ENCODE measurements around the gene PTPN9. TPM values are rescaled to one million over a fixed set of nuclear protein-coding genes. Genes with fewer than 3 reads are reported as not detected.
"Not testable (repeated sequence)": the region's sequence is repeated elsewhere in the genome, so short reads cannot be mapped to it uniquely, and the experiment has no call there.

PTPN9 gene
- total RNA-seq, 1 donor from 2014 or later = 36.2 TPM

- no peaks in the 10 kb centered on the region for H3K9me3 Mint-ChIP-seq
- H3K4me3 Mint-ChIP-seq = no peak overlapping the region
- H3K27me3 Mint-ChIP-seq (ENCODE audit: low read depth) = no peaks in the 10 kb centered on the region
- no peak overlapping the region for H3K27ac Mint-ChIP-seq
- no peaks in the 10 kb centered on the region for H3K4me1 Mint-ChIP-seq
- TF ChIP-seq, protein P1, sequence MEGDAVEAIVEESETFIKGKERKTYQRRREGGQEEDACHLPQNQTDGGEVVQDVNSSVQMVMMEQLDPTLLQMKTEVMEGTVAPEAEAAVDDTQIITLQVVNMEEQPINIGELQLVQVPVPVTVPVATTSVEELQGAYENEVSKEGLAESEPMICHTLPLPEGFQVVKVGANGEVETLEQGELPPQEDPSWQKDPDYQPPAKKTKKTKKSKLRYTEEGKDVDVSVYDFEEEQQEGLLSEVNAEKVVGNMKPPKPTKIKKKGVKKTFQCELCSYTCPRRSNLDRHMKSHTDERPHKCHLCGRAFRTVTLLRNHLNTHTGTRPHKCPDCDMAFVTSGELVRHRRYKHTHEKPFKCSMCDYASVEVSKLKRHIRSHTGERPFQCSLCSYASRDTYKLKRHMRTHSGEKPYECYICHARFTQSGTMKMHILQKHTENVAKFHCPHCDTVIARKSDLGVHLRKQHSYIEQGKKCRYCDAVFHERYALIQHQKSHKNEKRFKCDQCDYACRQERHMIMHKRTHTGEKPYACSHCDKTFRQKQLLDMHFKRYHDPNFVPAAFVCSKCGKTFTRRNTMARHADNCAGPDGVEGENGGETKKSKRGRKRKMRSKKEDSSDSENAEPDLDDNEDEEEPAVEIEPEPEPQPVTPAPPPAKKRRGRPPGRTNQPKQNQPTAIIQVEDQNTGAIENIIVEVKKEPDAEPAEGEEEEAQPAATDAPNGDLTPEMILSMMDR (IDR thresholded peaks at IDR 0.05; ENCODE audit: unreplicated experiment) = no peak
- H3K36me3 Mint-ChIP-seq = peaks cover 34% of the 10 kb centered on the region
- DNase-seq (ENCODE audit: low spot score in 2 of 2, unreplicated experiment in 2 of 2) = no peak
Observed at GRCh38 chr15:75493732-75494131, 85.4 kb downstream of the PTPN9 start.

DNA sequence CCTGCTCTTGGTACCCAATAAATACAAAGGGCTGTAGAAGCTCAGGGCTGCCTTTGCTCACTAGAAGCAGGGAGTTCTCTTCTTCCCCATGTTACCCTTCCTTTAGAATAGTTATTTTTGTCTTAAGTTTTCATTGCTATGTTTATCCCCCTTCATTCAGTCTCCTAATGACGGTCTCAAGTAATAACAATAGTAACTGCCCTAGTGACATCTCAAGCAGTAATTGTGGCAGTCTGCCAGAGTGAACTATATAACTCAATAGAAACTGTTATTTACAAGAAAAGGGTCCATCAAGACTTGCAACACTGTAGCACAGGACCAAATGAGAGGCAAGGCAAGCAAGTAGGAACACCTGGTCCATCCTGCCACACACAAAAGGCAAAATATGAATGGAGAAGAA, 95.2 kb downstream of the PTPN9 start:
- Mint-ChIP-seq H3K4me3 (no peak overlapping the region), H3K9me3 (peaks cover 19% of the 10 kb centered on the region), H3K27ac (no peak overlapping the region), H3K27me3 (ENCODE audit: low read depth) (no peaks in the 10 kb centered on the region), H3K36me3 (peaks cover 50% of the 10 kb centered on the region), H3K4me1 (no peaks in the 10 kb centered on the region)
- TF ChIP-seq, protein P1 (IDR thresholded peaks at IDR 0.05; ENCODE audit: unreplicated experiment) = no peak
- DNase-seq (ENCODE audit: low spot score in 2 of 2, unreplicated experiment in 2 of 2) = no peak

DNA sequence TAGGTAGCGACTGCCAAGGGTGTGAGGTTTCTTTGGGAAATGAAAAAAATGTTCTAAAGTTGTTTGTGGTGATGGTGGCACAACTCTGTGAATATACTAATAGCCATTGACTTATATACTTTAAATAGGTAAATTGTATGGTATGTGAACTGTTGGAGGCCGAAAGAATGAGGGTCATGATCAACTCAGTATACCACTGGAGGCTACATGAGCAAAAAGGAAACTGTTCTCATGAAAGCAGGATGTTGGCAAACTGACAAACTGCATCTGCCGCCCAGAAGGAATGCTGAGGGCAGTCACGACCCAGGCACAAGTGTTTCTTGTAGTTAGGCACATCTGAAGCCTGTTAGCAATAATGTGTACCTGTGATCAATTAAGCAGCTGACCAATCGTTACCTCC, 95.6 kb downstream of the PTPN9 start:
- not testable (repeated sequence) for H3K27ac Mint-ChIP-seq

DNA sequence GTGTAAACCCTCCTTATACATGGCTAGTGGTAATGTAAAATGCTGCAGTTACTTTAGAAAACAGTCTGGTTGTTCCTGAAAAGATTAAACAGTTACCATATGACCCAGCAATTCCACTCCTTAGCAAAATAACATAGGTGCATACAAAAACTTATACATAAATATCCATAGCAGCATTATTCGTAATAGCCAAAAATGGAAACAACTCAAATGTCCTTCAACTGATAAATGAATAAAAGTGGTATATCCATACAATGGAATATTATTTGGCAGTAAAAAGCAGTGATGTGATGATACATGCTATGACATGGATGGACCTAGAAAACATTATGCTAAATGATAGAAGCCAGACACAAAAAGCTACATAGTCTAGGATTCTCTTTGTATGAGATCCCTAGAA, 96.0 kb downstream of the PTPN9 start:
- Mint-ChIP-seq H3K4me3 (no peak overlapping the region), H3K9me3 (peaks cover 19% of the 10 kb centered on the region), H3K4me1 (no peaks in the 10 kb centered on the region), H3K27me3 (ENCODE audit: low read depth) (no peaks in the 10 kb centered on the region), H3K27ac (no peak overlapping the region), H3K36me3 (peaks cover 55% of the 10 kb centered on the region)
- TF ChIP-seq, protein P1 (IDR thresholded peaks at IDR 0.05; ENCODE audit: unreplicated experiment) = no peak
- DNase-seq (ENCODE audit: low spot score in 2 of 2, unreplicated experiment in 2 of 2) = no peak

More for the DNA sequence above, 95.6 kb downstream of the PTPN9 start:
- H3K36me3 Mint-ChIP-seq = peaks cover 53% of the 10 kb centered on the region
- not testable (repeated sequence) for DNase-seq (ENCODE audit: low spot score in 2 of 2, unreplicated experiment in 2 of 2); H3K4me1 Mint-ChIP-seq; H3K4me3 Mint-ChIP-seq; H3K27me3 Mint-ChIP-seq (ENCODE audit: low read depth)
- H3K9me3 Mint-ChIP-seq = peaks cover 19% of the 10 kb centered on the region

- DNase-seq (ENCODE audit: low spot score in 2 of 2, unreplicated experiment in 2 of 2); H3K27ac Mint-ChIP-seq; H3K27me3 Mint-ChIP-seq (ENCODE audit: low read depth); H3K4me3 Mint-ChIP-seq; H3K4me1 Mint-ChIP-seq: not testable (repeated sequence)
- Mint-ChIP-seq H3K9me3 (peaks cover 19% of the 10 kb centered on the region), H3K36me3 (peaks cover 47% of the 10 kb centered on the region)
Observed at GRCh38 chr15:75480463-75480862, 98.7 kb downstream of the PTPN9 start.

GRCh38 chr15:75479670-75480069, 99.4 kb downstream of the PTPN9 start:
- H3K4me3 Mint-ChIP-seq = no peak overlapping the region
- H3K36me3 Mint-ChIP-seq = peaks cover 47% of the 10 kb centered on the region
- TF ChIP-seq, protein P1 (IDR thresholded peaks at IDR 0.05; ENCODE audit: unreplicated experiment) = no peak
- H3K27me3 Mint-ChIP-seq (ENCODE audit: low read depth) = no peaks in the 10 kb centered on the region
- H3K27ac Mint-ChIP-seq = no peak overlapping the region
- DNase-seq (ENCODE audit: low spot score in 2 of 2, unreplicated experiment in 2 of 2) = no peak
- no peaks in the 10 kb centered on the region for H3K4me1 Mint-ChIP-seq
- peaks cover 15% of the 10 kb centered on the region for H3K9me3 Mint-ChIP-seq

DNA sequence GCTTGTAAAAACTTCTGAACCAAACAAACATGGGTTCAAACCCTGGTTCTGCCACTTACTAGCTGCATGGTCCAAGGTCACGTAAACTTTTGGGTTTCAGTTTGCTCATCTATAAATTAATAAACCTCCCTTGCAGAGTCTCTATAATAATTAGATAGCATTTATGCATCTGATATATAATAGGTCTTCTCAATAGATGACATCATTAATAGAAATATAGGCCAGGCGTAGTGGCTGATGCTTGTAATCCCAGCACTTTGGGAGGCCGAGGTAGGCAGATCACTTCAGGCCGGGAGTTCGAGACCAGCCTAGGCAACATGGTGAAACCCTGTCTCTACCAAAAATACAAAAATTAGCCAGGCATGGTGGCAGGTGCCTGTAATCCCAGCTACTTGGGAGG, 102.0 kb downstream of the PTPN9 start:
- DNase-seq (ENCODE audit: low spot score in 2 of 2, unreplicated experiment in 2 of 2); H3K27me3 Mint-ChIP-seq (ENCODE audit: low read depth); H3K9me3 Mint-ChIP-seq; H3K4me3 Mint-ChIP-seq; H3K4me1 Mint-ChIP-seq; H3K27ac Mint-ChIP-seq: not testable (repeated sequence)
- peaks cover 37% of the 10 kb centered on the region for H3K36me3 Mint-ChIP-seq

Measured in mesothelial cell of epicardium (in vitro differentiated cells).